AG20443 (cell line): ENCODE data around the gene DDA1.

Experiments used
- DNase-seq: peaks from one replicate; pipeline ENCODE4 v3.0.0; 2012; ENCODE audit warnings: low spot score, mixed read lengths

DDA1 gene

GRCh38 chr19:17312189-17313113, 3.1 kb downstream of the DDA1 start:
- no peak for DNase-seq

DNA sequence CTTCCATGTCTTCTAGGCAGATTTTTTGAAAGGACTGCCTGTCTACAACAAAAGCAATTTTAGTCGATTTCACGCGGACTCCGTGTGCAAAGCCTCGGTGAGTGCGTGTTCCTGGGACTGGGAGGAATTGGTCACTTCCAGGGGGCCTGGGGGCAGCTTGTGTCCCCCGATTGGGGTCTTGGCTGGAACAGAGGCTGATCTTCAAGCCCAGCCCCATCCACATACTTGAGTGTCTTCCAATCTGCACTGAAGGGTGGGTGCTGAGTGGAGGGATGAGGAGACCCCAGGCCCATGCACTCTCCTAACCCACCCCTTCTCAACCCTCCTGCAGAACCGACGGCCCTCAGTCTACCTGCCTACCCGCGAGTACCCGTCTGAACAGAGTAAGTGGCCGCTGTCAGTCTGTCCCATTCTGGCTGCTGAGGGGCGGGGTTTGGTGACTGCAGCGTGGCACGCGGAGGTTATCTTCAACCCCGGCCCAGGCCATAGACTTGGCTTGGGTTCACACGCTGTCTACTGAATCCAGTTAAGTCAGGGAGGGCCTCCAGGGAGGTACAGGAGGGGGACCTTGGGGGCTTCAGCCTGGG, 4.7 kb downstream of the DDA1 start:
- no peak for DNase-seq

GRCh38 chr19:17318966-17319365, 9.6 kb downstream of the DDA1 start:
- no peak for DNase-seq

GRCh38 chr19:17319473-17320238, 10.3 kb downstream of the DDA1 start:
- DNase-seq = no peak

DNA sequence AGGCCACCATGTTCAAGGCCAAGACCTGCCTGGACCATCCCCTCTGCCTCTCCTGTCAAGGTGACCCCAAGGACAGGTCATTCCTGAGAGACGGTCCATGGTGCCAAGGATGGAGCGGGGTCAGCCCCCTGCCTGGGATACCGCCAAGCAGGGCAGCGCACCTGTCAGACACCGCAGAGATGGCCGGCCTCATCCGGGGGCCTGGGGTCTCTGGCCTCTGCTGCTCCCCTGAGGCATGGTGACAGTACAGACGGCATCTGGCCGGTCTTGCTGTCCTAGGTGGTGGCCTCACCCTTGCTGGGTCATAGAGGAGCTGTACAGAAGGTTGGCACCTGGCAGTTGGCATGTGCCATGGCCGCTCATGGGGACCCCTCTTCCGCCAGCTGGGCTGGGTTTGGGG, 11.1 kb downstream of the DDA1 start:
- no peak for DNase-seq

GRCh38 chr19:17321655-17322489, 12.5 kb downstream of the DDA1 start:
- no peak for DNase-seq

- DNase-seq = no peak
Measured at GRCh38 chr19:17322854-17323253, 13.5 kb downstream of the DDA1 start.

DNA sequence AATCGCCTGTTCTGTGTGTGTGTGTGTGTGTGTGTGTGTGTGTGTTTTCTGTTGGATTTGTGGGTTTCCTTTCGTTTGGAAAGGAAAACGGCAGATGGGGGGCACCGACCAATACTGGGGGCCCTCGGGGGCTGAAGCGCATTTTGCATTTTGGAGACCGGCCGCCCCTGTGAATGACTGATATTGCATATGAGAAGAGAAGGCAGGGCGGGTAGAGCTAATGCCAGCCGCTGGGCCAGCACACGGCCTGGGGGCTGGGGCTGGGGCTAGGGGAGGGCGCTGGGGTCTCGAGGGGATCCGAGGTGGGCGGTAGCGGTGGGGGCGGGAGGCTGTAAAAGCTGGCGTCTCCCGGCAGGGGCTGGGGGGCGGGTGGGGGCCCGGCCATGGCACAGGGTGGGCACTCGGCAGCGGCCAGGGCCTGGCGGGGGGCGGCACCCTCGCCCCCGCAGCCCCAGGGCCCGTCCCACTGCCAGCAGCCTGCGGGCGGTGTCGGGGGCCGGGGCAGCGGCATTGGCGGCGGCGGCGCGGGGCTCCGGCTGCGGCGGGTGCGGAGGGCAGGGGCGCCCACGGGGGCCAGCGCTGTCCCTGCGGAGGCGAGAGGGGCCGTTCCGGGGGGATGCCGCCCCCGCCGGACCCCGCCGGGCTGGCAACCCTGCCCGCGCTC, 14.1 kb downstream of the DDA1 start:
- DNase-seq = no peak

- no peak for DNase-seq
Measured at GRCh38 chr19:17323964-17324332, 14.6 kb downstream of the DDA1 start.

GRCh38 chr19:17324357-17325114, 15.2 kb downstream of the DDA1 start:
- DNase-seq = no peak

- no peak for DNase-seq
Measured at GRCh38 chr19:17325133-17325532, 15.8 kb downstream of the DDA1 start.

DNA sequence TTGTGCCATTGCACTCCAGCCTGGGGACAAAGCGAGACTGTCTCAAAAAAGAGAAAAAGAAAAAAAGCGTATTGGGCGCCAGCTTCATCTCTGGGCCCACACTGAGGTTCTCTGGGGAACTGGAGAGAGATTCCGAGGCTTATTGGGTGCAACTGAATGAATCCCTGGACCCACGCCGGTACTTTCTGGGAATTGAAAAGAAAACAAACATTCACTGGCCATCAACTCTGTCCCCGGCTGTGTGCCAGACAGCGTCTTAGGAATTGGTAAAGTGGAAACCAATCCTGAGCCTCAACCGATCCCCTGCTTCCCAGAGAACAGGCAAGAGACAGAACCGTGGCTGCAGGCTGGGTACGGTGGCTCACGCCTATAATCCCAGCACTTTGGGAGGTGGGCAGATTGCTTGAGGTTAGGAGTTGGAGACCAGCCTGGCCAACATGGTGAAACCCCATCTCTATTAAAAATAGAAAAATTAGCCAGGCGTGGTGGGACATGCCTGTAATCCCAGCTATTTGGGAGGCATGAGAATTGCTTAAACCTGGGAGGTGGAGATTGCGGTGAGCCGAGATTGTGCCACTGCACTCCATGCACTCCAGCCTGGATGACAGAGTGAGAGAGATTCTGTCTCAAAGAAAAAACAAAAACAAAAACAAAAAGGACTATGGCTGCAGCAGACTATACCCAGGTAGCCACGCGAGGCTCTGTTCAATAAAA, 16.7 kb downstream of the DDA1 start:
- DNase-seq = no peak

- no peak for DNase-seq
Measured at GRCh38 chr19:17326595-17326966, 17.2 kb downstream of the DDA1 start.

DNA sequence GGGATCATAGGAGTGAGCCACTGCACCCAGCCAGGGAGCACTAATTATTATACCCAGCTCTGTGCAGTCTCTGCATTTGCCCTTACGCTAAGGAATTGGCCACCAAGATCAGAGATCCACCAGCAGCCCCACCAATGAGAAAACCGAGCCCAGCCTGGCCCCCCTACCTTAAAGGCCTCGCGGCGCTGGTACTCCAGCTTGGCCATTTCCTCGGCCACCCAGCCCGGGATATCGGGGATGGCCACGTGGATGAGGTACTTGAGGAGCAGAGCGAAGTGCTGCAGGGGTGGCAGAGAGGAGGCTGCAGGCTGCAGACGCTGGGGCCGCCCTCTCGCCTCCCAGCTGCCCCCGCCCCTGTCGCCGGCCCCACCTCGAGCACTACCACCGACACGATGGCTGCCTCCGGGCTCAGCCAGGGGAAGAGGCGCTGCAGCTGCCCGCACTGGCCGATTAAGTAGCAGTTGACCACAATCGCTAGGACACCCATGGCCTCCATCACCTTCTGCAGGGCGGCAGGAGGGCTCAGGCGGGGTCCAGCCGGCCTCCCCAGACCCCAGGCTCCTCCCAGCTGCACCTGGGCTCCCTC, 17.8 kb downstream of the DDA1 start:
- no peak for DNase-seq

DNA sequence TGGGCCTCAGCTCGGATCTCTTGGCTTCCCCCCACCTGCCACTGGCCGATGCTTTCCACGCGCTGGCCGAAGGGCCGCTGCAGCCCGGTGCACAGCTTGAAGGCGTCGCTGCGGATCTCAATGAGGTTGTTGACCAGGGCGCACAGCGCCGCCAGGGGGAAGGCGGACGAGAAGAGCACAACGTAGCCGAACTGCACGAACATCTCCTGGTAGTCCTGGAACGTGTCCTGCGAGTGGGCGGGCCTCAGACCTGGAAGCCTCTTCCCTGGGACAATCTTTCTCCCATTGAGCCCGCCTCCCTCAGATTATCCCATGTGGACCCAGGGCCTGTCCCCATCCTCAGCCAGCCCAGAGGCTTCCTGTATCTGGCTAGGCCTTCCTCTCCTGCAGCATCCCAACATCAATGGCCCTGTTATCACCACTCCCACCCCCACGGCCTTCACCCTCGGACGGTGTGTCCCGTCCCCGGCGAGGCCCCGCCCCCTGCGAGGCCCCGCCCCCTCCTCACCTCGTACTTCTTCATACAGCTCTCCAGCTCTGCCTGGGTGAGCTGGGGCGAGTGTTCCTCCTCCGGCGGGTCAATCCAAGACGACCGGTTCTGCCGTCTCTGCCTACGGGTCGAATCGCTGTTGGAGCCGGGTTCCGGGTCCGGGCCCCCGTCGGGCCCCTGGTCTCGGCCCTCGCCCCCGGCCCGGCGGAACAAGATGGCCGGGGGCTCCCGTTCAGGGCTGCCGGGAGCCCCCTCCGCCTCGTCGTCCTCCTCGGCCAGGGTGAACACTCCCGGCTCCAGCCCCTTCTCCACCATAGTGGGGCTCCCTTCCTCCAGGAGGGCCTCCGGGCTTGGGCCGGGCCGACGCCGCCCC, 18.5 kb downstream of the DDA1 start:
- DNase-seq = no peak

GRCh38 chr19:17328517-17329365, 19.4 kb downstream of the DDA1 start:
- DNase-seq = no peak

- no peak for DNase-seq
Measured at GRCh38 chr19:17329366-17330261, 20.3 kb downstream of the DDA1 start.
